Endothelial cell of umbilical vein (primary cell): Measurements from ENCODE around the gene EIF3B. TPM values are rescaled to one million over a fixed set of nuclear protein-coding genes. Genes with fewer than 3 reads are reported as not detected.

Experiments
- BruUV-seq: library from RNA; stranded (reverse); fragments of 400-500 nt; replicated peaks from 2 replicates; lab custom pipeline; 2021; lab: Mats Ljungman, UMichigan
- CTCF ChIA-PET: fragments of 300-600, 350-600 bp; sonication (Branson Sonifier 250); formaldehyde crosslinking; loops from one replicate; lab custom pipeline; 2021; ENCODE audit warnings: antibody characterized with exemption, inconsistent platforms; lab: Charles Lee
- POLR2A ChIA-PET: fragments of 300-600, 350-600 bp; sonication (Branson Sonifier 250); formaldehyde crosslinking; loops from one replicate; lab custom pipeline; 2021; ENCODE audit warnings: antibody characterized with exemption, inconsistent platforms; lab: Charles Lee
- DNase-seq: peaks from one replicate; pipeline ENCODE4 v3.0.0-alpha.2; 2011; ENCODE audit warnings: low read depth, low spot score
- FAIRE-seq: peaks from 2 replicates; lab custom pipeline; 2011; peaks lifted over from hg19 to GRCh38; lab: Jason Lieb, UNC
- H2AFZ ChIP-seq: 2 replicates; pipeline ENCODE4 v1.6.0; 2012; ENCODE audit warnings: low read depth, low read length, control low read depth, inconsistent platforms
- H3K27ac ChIP-seq: 2 replicates; pipeline ENCODE4 v1.5.1; 2011; ENCODE audit warnings: low read depth, mild to moderate bottlenecking, control low read depth, low read length, moderate library complexity; ENCODE audit not compliant: insufficient read depth
- H3K27me3 ChIP-seq, 2 experiments: 2 replicates each; pipeline versions ENCODE4 v1.6.0 to v1.6.1; 2011; ENCODE audit warnings: low read length in 2 of 2, mixed read lengths in 1 of 2; ENCODE audit not compliant: control insufficient read depth in 2 of 2, insufficient read depth in 2 of 2
- H3K36me3 ChIP-seq, 2 experiments: 2 replicates in 1 of 2; 3 replicates in 1 of 2; pipeline ENCODE4 v1.5.1; 2011; ENCODE audit warnings: low read length in 2 of 2, mild to moderate bottlenecking in 1 of 2, moderate library complexity in 1 of 2; ENCODE audit not compliant: control insufficient read depth in 2 of 2, insufficient read depth in 2 of 2; ENCODE audit errors: extremely low read depth in 1 of 2
- H3K4me1 ChIP-seq: 3 replicates; pipeline ENCODE4 v1.5.1; 2011; ENCODE audit warnings: mild to moderate bottlenecking, low read length; ENCODE audit not compliant: control insufficient read depth, insufficient read depth; ENCODE audit errors: extremely low read depth
- H3K4me2 ChIP-seq: 2 replicates; pipeline ENCODE4 v1.6.1; 2011; ENCODE audit warnings: low read length, control low read depth, mixed read lengths; ENCODE audit not compliant: insufficient read depth
- H3K4me3 ChIP-seq, 3 experiments: fragments of 200-600 bp in 1 of 3; sonication (generic), shearing (Covaris generic) in 1 of 3; replicated peaks in 1 of 3; 2 replicates each; pipeline ENCODE4 v1.5.1; 2011 to 2016; ENCODE audit warnings: control low read depth in 3 of 3, low read length in 3 of 3, mild to moderate bottlenecking in 2 of 3, inconsistent platforms in 1 of 3, low read depth in 1 of 3, moderate library complexity in 1 of 3; ENCODE audit not compliant: insufficient read depth in 1 of 3
- H3K79me2 ChIP-seq: 2 replicates; pipeline ENCODE4 v1.6.0; 2012; ENCODE audit warnings: low read length, inconsistent platforms; ENCODE audit not compliant: control insufficient read depth, insufficient read depth
- H3K9ac ChIP-seq: replicated peaks from 2 replicates; pipeline ENCODE3; 2011; ENCODE audit warnings: low read length, control low read depth; ENCODE audit not compliant: insufficient read depth; ENCODE audit errors: extremely low read depth
- H3K9me1 ChIP-seq: replicated peaks from 3 replicates; pipeline ENCODE4 v1.6.0; 2011; ENCODE audit warnings: mild to moderate bottlenecking, low read length; ENCODE audit not compliant: control insufficient read depth, insufficient read depth; ENCODE audit errors: extremely low read depth
- H3K9me3 ChIP-seq: replicated peaks from 2 replicates; pipeline ENCODE4 v1.5.1; 2012; ENCODE audit warnings: low read length, inconsistent platforms; ENCODE audit not compliant: control insufficient read depth, insufficient read depth
- H4K20me1 ChIP-seq: replicated peaks from 2 replicates; pipeline ENCODE3; 2011; ENCODE audit warnings: mild to moderate bottlenecking, low read length; ENCODE audit not compliant: control insufficient read depth, insufficient read depth; ENCODE audit errors: extremely low read depth
- CTCF ChIP-seq, 2 donors: IDR thresholded peaks; 1 replicate in 1 of 2; 2 replicates in 1 of 2; pipeline ENCODE4 v1.5.1; 2011; ENCODE audit warnings: low read length in 2 of 2, mild to moderate bottlenecking in 2 of 2, moderate library complexity in 2 of 2, control low read depth in 1 of 2, inconsistent platforms in 1 of 2, low read depth in 1 of 2; ENCODE audit not compliant: insufficient read depth in 1 of 2; ENCODE audit errors: extremely low read depth in 1 of 2
- EZH2 ChIP-seq: IDR thresholded peaks from 2 replicates; pipeline ENCODE4 v1.6.1; 2012; ENCODE audit warnings: borderline replicate concordance, low read depth, mild to moderate bottlenecking, moderate library complexity, low read length, inconsistent platforms; ENCODE audit not compliant: severe bottlenecking
- FOS ChIP-seq: IDR thresholded peaks from 2 replicates; pipeline ENCODE4 v1.6.1; 2011; ENCODE audit warnings: mild to moderate bottlenecking, low read length, moderate library complexity, borderline replicate concordance; ENCODE audit not compliant: insufficient read depth
- GATA2 ChIP-seq: IDR thresholded peaks from 2 replicates; pipeline ENCODE4 v1.7.0; 2011; ENCODE audit warnings: low read depth, mild to moderate bottlenecking, moderate library complexity, mixed read lengths, low read length; ENCODE audit not compliant: insufficient read length, insufficient read depth
- JUN ChIP-seq: IDR thresholded peaks from 2 replicates; pipeline ENCODE4 v1.6.1; 2011; ENCODE audit warnings: borderline replicate concordance, low read depth; ENCODE audit not compliant: insufficient read length, insufficient read depth
- MAX ChIP-seq: IDR thresholded peaks from 2 replicates; pipeline ENCODE4 v1.6.1; 2011; ENCODE audit not compliant: insufficient read depth, insufficient read length
- MYC ChIP-seq: IDR thresholded peaks from one replicate; pipeline ENCODE4 v1.6.1; 2011; ENCODE audit warnings: mild to moderate bottlenecking, low read depth, low read length
- POLR2A ChIP-seq: IDR thresholded peaks from 2 replicates; pipeline ENCODE4 v1.6.1; 2012; ENCODE audit warnings: low read depth, mild to moderate bottlenecking, control low read depth, low read length
- dilution Hi-C: fragments of 300-500 bp; cut with MboI; formaldehyde crosslinking; loops from one replicate; pipeline ENCODE4 v1.15.0; 2019; ENCODE audit warnings: low sequenced_read_pairs; ENCODE audit not compliant: extremely low pct_ligation_motif_present
- intact Hi-C: fragments of 100-400 bp; cut with micrococcal nuclease; formaldehyde crosslinking; loops from one replicate; pipeline ENCODE4 v1.10.0; 2022
- polyA plus RNA-seq, 4 experiments: library from polyadenylated mRNA; depleted of rRNA in 3 of 4; stranded (reverse) in 3 of 4; unstranded in 1 of 4; fragments of >200 nt; gene quantifications; 2 replicates each; pipeline versions ENCODE4 v1.2.1 to v1.2.3, GENCODE V29; 2011 to 2012; ENCODE audit warnings: missing spikeins in 1 of 4
- total RNA-seq: library from RNA; stranded (reverse); gene quantifications from 2 replicates; pipeline ENCODE4 v1.2.3, GENCODE V29; 2021

EIF3B gene
- total and polyA plus RNA-seq, 2 donors (not counting 3 experiments of a cell fraction or from before 2014, with no cell fraction given): 104 to 207 TPM

GRCh38 chr7:2309889-2310331 is 44.7 kb upstream of the EIF3B start:
- Histone ChIP-seq H3K79me2 (peaks cover 9% of the 10 kb centered on the region), H3K9ac (no peak overlapping the region), H3K9me3 (no peaks in the 10 kb centered on the region), H2AFZ (no peak overlapping the region), H3K27ac (no peak overlapping the region), H3K36me3 (no peaks in the 10 kb centered on the region), H3K27me3 (no peaks in the 10 kb centered on the region), H3K4me3 (no peak overlapping the region), H4K20me1 (no peaks in the 10 kb centered on the region), H3K9me1 (no peaks in the 10 kb centered on the region), H3K4me1 (peaks cover 3% of the 10 kb centered on the region), H3K4me2 (no peak overlapping the region)
- no peak for TF ChIP-seq CTCF (IDR thresholded peaks at IDR 0.05; ENCODE audit: extremely low read depth in 1 of 2, insufficient read depth in 1 of 2, low read depth in 1 of 2, low read length in 2 of 2)
- TF ChIP-seq EZH2: no peak
- TF ChIP-seq JUN: peak; percentile 53
- no peak for TF ChIP-seq MAX
- TF ChIP-seq GATA2: no peak
- TF ChIP-seq FOS: no peak
- TF ChIP-seq MYC: no peak
- TF ChIP-seq POLR2A: no peak
- BruUV-seq: no TSS peak
- intact Hi-C loops: no loop called here
- dilution Hi-C loops: no loop called here
- DNase-seq (no peak), FAIRE-seq (peak; percentile 87)
- POLR2A ChIA-PET: no interaction called here
- CTCF ChIA-PET: interaction anchor here (0.8 to 1.6 kb wide), 4 partner anchors 10 to 44 kb away, joined by 3 to 4 read pairs (median 3); no protein-coding TSS in a partner anchor
